BLaER1 (cell line): ENCODE results near the gene CBX8.

Experiments used
- H3K27ac ChIP-seq: shearing (Covaris generic); formaldehyde crosslinking; 2 replicates; pipeline ENCODE4 v1.8.1; 2022
- H3K27me3 ChIP-seq: shearing (Covaris generic); formaldehyde crosslinking; 2 replicates; pipeline ENCODE4 v1.8.1; 2022
- H3K36me3 ChIP-seq: shearing (Covaris generic); formaldehyde crosslinking; 2 replicates; pipeline ENCODE4 v1.8.1; 2022
- H3K4me1 ChIP-seq: shearing (Covaris generic); formaldehyde crosslinking; 2 replicates; pipeline ENCODE4 v1.8.1; 2022
- H3K4me2 ChIP-seq: shearing (Covaris generic); formaldehyde crosslinking; 2 replicates; pipeline ENCODE4 v1.8.1; 2022
- H3K4me3 ChIP-seq: shearing (Covaris generic); formaldehyde crosslinking; 2 replicates; pipeline ENCODE4 v1.8.1; 2022
- H3K9ac ChIP-seq: shearing (Covaris generic); formaldehyde crosslinking; 2 replicates; pipeline ENCODE4 v1.8.1; 2022
- H3K9me3 ChIP-seq: shearing (Covaris generic); formaldehyde crosslinking; 2 replicates; pipeline ENCODE4 v1.8.1; 2022
- H4K20me1 ChIP-seq: shearing (Covaris generic); formaldehyde crosslinking; 2 replicates; pipeline ENCODE4 v1.8.1; 2022
- Cebpa-rat ChIP-seq: shearing (Covaris generic); IDR thresholded peaks from 2 replicates; pipeline ENCODE4 v1.8.1; 2022

CBX8 gene

GRCh38 chr17:79820959-79821330 is 24.1 kb upstream of the CBX8 start:
- Histone ChIP-seq H3K27me3 (peaks cover 53% of the 10 kb centered on the region), H3K4me3 (no peak overlapping the region), H3K9me3 (no peaks in the 10 kb centered on the region), H4K20me1 (peaks cover 12% of the 10 kb centered on the region), H3K4me2 (no peak overlapping the region), H3K27ac (no peak overlapping the region), H3K36me3 (no peaks in the 10 kb centered on the region), H3K9ac (no peak overlapping the region), H3K4me1 (peaks cover 11% of the 10 kb centered on the region)
- TF ChIP-seq Cebpa-rat: no peak

GRCh38 chr17:79819534-79820276 is 22.8 kb upstream of the CBX8 start:
- Histone ChIP-seq H3K4me3 (no peak overlapping the region), H3K9ac (no peak overlapping the region), H4K20me1 (peaks cover 24% of the 10 kb centered on the region), H3K4me1 (peaks cover 14% of the 10 kb centered on the region), H3K4me2 (no peak overlapping the region), H3K27me3 (peaks cover 65% of the 10 kb centered on the region), H3K27ac (no peak overlapping the region), H3K9me3 (no peaks in the 10 kb centered on the region), H3K36me3 (no peaks in the 10 kb centered on the region)
- TF ChIP-seq Cebpa-rat: no peak

DNA sequence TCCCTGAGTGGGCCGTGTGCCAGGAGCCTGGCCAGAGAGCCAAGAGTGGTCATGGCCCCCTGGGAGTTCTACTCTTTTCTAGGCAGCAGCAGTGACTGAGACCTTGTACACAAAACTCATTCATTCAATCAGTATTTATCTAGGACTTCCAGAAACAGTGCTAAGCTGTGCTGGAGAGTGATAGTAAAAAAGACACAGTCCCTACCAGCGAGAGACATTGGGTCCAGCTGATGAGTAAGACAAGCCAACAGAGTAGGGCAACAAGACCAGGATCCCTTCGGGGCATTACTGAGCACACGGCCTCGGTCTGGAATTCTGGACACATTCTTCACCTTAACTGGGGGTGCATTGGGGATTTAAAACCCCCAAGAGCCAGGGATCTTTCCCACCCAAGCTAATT is 22.2 kb upstream of the CBX8 start:
- Histone ChIP-seq H3K9ac (no peak overlapping the region), H3K4me1 (peaks cover 19% of the 10 kb centered on the region), H3K36me3 (no peaks in the 10 kb centered on the region), H3K4me2 (peak overlapping the region; percentile 33; the same call in 1 of the 2 replicates), H3K27ac (no peak overlapping the region), H3K27me3 (peaks cover 72% of the 10 kb centered on the region), H3K9me3 (no peaks in the 10 kb centered on the region), H4K20me1 (peaks cover 24% of the 10 kb centered on the region), H3K4me3 (no peak overlapping the region)
- TF ChIP-seq Cebpa-rat: no peak

DNA sequence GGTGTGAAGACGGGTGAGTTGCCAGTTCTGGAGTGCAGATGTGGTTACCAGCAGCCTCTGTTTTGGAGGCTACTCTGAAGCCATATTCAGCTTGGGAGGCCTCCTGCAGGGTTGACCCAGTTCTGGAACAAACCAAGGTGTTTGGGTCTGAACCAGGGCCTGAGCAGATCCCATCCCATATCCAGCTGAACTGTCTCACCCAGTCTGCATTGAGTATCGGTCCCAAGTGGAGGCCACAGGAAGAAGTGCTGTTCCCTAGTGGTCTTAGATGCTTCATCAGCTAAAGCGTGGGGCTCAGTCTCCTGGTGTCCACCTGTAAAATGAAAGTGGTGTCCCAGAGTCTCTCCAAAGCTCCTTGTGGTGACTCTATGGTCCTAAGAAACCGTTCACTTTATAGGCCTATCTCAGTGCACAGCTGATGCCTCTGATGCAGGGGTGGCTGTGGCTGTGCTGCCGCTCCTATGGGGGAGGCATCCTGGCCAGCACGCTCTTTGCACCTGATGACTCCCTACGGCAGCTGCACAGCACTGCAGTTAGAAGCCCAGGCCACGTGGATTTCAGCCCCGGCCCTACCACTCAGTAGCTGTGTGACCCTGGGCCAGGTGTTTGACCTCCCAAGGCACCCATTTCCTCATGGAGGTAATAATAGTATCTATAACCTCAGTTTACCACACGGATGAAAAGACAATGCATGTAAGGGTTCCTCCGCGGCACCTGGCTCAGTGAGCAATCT is 21.3 kb upstream of the CBX8 start:
- peaks cover 81% of the 10 kb centered on the region for H3K27me3 ChIP-seq
- no peak overlapping the region for H3K27ac ChIP-seq
- H3K4me3 ChIP-seq: no peak overlapping the region
- TF ChIP-seq Cebpa-rat: no peak
- H3K9me3 ChIP-seq: no peaks in the 10 kb centered on the region
- no peak overlapping the region for H3K9ac ChIP-seq
- H3K36me3 ChIP-seq: no peaks in the 10 kb centered on the region
- peaks cover 23% of the 10 kb centered on the region for H3K4me1 ChIP-seq
- peaks cover 24% of the 10 kb centered on the region for H4K20me1 ChIP-seq
- peak overlapping the region; percentile 33; the same call in 1 of the 2 replicates for H3K4me2 ChIP-seq

GRCh38 chr17:79815836-79816461 is 19.1 kb upstream of the CBX8 start:
- peaks cover 44% of the 10 kb centered on the region for H3K4me1 ChIP-seq
- no peak overlapping the region for H3K4me2 ChIP-seq
- peaks cover 44% of the 10 kb centered on the region for H4K20me1 ChIP-seq
- no peaks in the 10 kb centered on the region for H3K36me3 ChIP-seq
- H3K4me3 ChIP-seq: no peak overlapping the region
- H3K9me3 ChIP-seq: no peaks in the 10 kb centered on the region
- no peak for TF ChIP-seq Cebpa-rat
- H3K27ac ChIP-seq: no peak overlapping the region
- no peak overlapping the region for H3K9ac ChIP-seq
- H3K27me3 ChIP-seq: peaks cover 96% of the 10 kb centered on the region

- Histone ChIP-seq H3K9me3 (no peaks in the 10 kb centered on the region), H3K27me3 (peaks cover 100% of the 10 kb centered on the region), H3K4me3 (no peak overlapping the region), H3K36me3 (no peaks in the 10 kb centered on the region), H3K4me2 (no peak overlapping the region), H3K27ac (no peak overlapping the region), H3K4me1 (peaks cover 46% of the 10 kb centered on the region), H4K20me1 (peaks cover 47% of the 10 kb centered on the region), H3K9ac (no peak overlapping the region)
- no peak for TF ChIP-seq Cebpa-rat
Observed at GRCh38 chr17:79814974-79815835, 18.3 kb upstream of the CBX8 start.

- Histone ChIP-seq H4K20me1 (peaks cover 53% of the 10 kb centered on the region), H3K27me3 (peaks cover 100% of the 10 kb centered on the region), H3K4me3 (no peak overlapping the region), H3K9me3 (no peaks in the 10 kb centered on the region), H3K9ac (no peak overlapping the region), H3K4me2 (peak overlapping the region; percentile 83), H3K36me3 (no peaks in the 10 kb centered on the region), H3K4me1 (peaks cover 50% of the 10 kb centered on the region), H3K27ac (no peak overlapping the region)
- no peak for TF ChIP-seq Cebpa-rat
Observed at GRCh38 chr17:79814127-79814973, 17.5 kb upstream of the CBX8 start.

- peaks cover 44% of the 10 kb centered on the region for H3K4me1 ChIP-seq
Observed at GRCh38 chr17:79813297-79814126, 16.6 kb upstream of the CBX8 start.

More at GRCh38 chr17:79813297-79814126, 16.6 kb upstream of the CBX8 start:
- Histone ChIP-seq H3K36me3 (no peaks in the 10 kb centered on the region), H3K27me3 (peaks cover 100% of the 10 kb centered on the region), H3K4me2 (peak overlapping the region; percentile 83), H4K20me1 (peaks cover 58% of the 10 kb centered on the region), H3K9me3 (no peaks in the 10 kb centered on the region), H3K9ac (peak overlapping the region; percentile 64; the same call in 1 of the 2 replicates), H3K4me3 (peak overlapping the region; percentile 63), H3K27ac (peak overlapping the region; percentile 68)
- TF ChIP-seq Cebpa-rat: no peak
